ENCODE data around the gene INSYN2B.

- TF ChIP-seq, protein P1, sequence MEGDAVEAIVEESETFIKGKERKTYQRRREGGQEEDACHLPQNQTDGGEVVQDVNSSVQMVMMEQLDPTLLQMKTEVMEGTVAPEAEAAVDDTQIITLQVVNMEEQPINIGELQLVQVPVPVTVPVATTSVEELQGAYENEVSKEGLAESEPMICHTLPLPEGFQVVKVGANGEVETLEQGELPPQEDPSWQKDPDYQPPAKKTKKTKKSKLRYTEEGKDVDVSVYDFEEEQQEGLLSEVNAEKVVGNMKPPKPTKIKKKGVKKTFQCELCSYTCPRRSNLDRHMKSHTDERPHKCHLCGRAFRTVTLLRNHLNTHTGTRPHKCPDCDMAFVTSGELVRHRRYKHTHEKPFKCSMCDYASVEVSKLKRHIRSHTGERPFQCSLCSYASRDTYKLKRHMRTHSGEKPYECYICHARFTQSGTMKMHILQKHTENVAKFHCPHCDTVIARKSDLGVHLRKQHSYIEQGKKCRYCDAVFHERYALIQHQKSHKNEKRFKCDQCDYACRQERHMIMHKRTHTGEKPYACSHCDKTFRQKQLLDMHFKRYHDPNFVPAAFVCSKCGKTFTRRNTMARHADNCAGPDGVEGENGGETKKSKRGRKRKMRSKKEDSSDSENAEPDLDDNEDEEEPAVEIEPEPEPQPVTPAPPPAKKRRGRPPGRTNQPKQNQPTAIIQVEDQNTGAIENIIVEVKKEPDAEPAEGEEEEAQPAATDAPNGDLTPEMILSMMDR (IDR thresholded peaks at IDR 0.05; ENCODE audit: poor library complexity), result no peak
- no peak for TF ChIP-seq EZH2 (IDR thresholded peaks at IDR 0.05; ENCODE audit: borderline replicate concordance)
These were observed 100.2 kb downstream of the INSYN2B start for GRCh38 chr5:169880012-169880663.

Data from hepatocyte (in vitro differentiated cells).